HCT116 (cell line): ENCODE data around the gene GTF3C4.

Source experiments
- CEBPB ChIP-seq: IDR thresholded peaks from 2 replicates; pipeline ENCODE4 v1.6.1; 2012; ENCODE audit warnings: low read depth
- EGR1 ChIP-seq: IDR thresholded peaks from 2 replicates; pipeline ENCODE4 v1.6.1; 2012; ENCODE audit warnings: low read depth
- EZH2 ChIP-seq: fragments of 200-600 bp; sonication (generic); IDR thresholded peaks from 2 replicates; pipeline ENCODE4 v1.6.1; 2017; ENCODE audit warnings: antibody characterized with exemption, mixed run types
- EZH2phosphoT487 ChIP-seq: fragments of 200-600 bp; IDR thresholded peaks from 2 replicates; pipeline ENCODE4 v1.6.1; 2018; ENCODE audit warnings: antibody characterized with exemption, borderline replicate concordance
- POLR2A ChIP-seq: IDR thresholded peaks from 2 replicates; pipeline ENCODE4 v1.7.0; 2011; ENCODE audit warnings: borderline replicate concordance; ENCODE audit not compliant: insufficient read depth, insufficient read length; ENCODE audit errors: extremely low read depth
- POLR2AphosphoS5 ChIP-seq: IDR thresholded peaks from 2 replicates; pipeline ENCODE4 v1.6.1; 2011; ENCODE audit warnings: mild to moderate bottlenecking, low read depth, low read length, moderate library complexity
- RAD21 ChIP-seq: IDR thresholded peaks from 2 replicates; pipeline ENCODE4 v1.6.1; 2012; ENCODE audit warnings: low read depth, mild to moderate bottlenecking
- SIN3A ChIP-seq: IDR thresholded peaks from 2 replicates; pipeline ENCODE4 v1.6.1; 2012; ENCODE audit warnings: low read depth
- YY1 ChIP-seq: IDR thresholded peaks from 2 replicates; pipeline ENCODE4 v1.6.1; 2011; ENCODE audit warnings: low read length, low read depth, moderate library complexity, mild to moderate bottlenecking; ENCODE audit not compliant: insufficient replicate concordance; ENCODE audit errors: extremely low read depth
- TF ChIP-seq, protein P1 (sequence below), 3 experiments: fragments of 200-600 bp in 1 of 3; sonication (generic) in 1 of 3; IDR thresholded peaks in 2 of 3; conservative IDR thresholded peaks in 1 of 3; 2 replicates each; pipeline ENCODE4 v1.5.1; 2012 to 2017; ENCODE audit warnings: low read depth in 2 of 3, low read length in 2 of 3, antibody characterized with exemption in 1 of 3, borderline replicate concordance in 1 of 3, control low read depth in 1 of 3, mild to moderate bottlenecking in 1 of 3, mixed read lengths in 1 of 3, mixed run types in 1 of 3, moderate library complexity in 1 of 3; ENCODE audit not compliant: insufficient read depth in 1 of 3
- TF ChIP-seq, protein P2 (sequence below): IDR thresholded peaks from 2 replicates; pipeline ENCODE4 v1.6.1; 2012; ENCODE audit warnings: low read depth

GRCh38 chr9:132729235-132729890 lies 59.1 kb downstream of the GTF3C4 start:
- TF ChIP-seq POLR2AphosphoS5 (no peak), EZH2 (no peak), YY1 (no peak), POLR2A (no peak), EGR1 (no peak), EZH2phosphoT487 (no peak), SIN3A (no peak), RAD21 (no peak), CEBPB (no peak)
- TF ChIP-seq, protein P1, sequence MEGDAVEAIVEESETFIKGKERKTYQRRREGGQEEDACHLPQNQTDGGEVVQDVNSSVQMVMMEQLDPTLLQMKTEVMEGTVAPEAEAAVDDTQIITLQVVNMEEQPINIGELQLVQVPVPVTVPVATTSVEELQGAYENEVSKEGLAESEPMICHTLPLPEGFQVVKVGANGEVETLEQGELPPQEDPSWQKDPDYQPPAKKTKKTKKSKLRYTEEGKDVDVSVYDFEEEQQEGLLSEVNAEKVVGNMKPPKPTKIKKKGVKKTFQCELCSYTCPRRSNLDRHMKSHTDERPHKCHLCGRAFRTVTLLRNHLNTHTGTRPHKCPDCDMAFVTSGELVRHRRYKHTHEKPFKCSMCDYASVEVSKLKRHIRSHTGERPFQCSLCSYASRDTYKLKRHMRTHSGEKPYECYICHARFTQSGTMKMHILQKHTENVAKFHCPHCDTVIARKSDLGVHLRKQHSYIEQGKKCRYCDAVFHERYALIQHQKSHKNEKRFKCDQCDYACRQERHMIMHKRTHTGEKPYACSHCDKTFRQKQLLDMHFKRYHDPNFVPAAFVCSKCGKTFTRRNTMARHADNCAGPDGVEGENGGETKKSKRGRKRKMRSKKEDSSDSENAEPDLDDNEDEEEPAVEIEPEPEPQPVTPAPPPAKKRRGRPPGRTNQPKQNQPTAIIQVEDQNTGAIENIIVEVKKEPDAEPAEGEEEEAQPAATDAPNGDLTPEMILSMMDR (IDR thresholded peaks at IDR 0.05 in 2 of 3, conservative IDR thresholded peaks at IDR 0.05 in 1 of 3; ENCODE audit: borderline replicate concordance in 1 of 3, insufficient read depth in 1 of 3, low read depth in 2 of 3, low read length in 2 of 3): no peak
- TF ChIP-seq, protein P2, sequence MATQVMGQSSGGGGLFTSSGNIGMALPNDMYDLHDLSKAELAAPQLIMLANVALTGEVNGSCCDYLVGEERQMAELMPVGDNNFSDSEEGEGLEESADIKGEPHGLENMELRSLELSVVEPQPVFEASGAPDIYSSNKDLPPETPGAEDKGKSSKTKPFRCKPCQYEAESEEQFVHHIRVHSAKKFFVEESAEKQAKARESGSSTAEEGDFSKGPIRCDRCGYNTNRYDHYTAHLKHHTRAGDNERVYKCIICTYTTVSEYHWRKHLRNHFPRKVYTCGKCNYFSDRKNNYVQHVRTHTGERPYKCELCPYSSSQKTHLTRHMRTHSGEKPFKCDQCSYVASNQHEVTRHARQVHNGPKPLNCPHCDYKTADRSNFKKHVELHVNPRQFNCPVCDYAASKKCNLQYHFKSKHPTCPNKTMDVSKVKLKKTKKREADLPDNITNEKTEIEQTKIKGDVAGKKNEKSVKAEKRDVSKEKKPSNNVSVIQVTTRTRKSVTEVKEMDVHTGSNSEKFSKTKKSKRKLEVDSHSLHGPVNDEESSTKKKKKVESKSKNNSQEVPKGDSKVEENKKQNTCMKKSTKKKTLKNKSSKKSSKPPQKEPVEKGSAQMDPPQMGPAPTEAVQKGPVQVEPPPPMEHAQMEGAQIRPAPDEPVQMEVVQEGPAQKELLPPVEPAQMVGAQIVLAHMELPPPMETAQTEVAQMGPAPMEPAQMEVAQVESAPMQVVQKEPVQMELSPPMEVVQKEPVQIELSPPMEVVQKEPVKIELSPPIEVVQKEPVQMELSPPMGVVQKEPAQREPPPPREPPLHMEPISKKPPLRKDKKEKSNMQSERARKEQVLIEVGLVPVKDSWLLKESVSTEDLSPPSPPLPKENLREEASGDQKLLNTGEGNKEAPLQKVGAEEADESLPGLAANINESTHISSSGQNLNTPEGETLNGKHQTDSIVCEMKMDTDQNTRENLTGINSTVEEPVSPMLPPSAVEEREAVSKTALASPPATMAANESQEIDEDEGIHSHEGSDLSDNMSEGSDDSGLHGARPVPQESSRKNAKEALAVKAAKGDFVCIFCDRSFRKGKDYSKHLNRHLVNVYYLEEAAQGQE: no peak
